Cerebellar nuclear complex (tissue), 1 donor: ENCODE measurements around the gene AVL9.
"Not testable (repeated sequence)": the region's sequence is repeated elsewhere in the genome, so short reads cannot be mapped to it uniquely, and the experiment has no call there.

Experiments
- DNase-seq, 2 experiments: peaks; one replicate each; lab custom pipeline; 2025; lab: John Stamatoyannopoulos, UW

AVL9 gene

GRCh38 chr7:32588657-32589056 is 93.4 kb downstream of the AVL9 start:
- DNase-seq: no peak

- no peak for DNase-seq
These were observed 96.6 kb downstream of the AVL9 start for GRCh38 chr7:32591938-32592337.

- no peak for DNase-seq
These were observed 97.4 kb downstream of the AVL9 start for GRCh38 chr7:32592701-32593100.

GRCh38 chr7:32594965-32595490 is 99.7 kb downstream of the AVL9 start:
- DNase-seq: no peak

- DNase-seq: not testable (repeated sequence)
These were observed 105.9 kb downstream of the AVL9 start for GRCh38 chr7:32601196-32601595.

- DNase-seq: no peak
These were observed 107.2 kb downstream of the AVL9 start for GRCh38 chr7:32602470-32602869.

GRCh38 chr7:32603492-32603891 is 108.2 kb downstream of the AVL9 start:
- not testable (repeated sequence) for DNase-seq

GRCh38 chr7:32604047-32604446 is 108.8 kb downstream of the AVL9 start:
- DNase-seq: not testable (repeated sequence)

- no peak for DNase-seq
These were observed 109.7 kb downstream of the AVL9 start for GRCh38 chr7:32605032-32605431.

- DNase-seq: no peak
These were observed 114.2 kb downstream of the AVL9 start for GRCh38 chr7:32609463-32609862.

GRCh38 chr7:32611201-32612099 is 116.2 kb downstream of the AVL9 start:
- no peak for DNase-seq

GRCh38 chr7:32616625-32617024 is 121.3 kb downstream of the AVL9 start:
- DNase-seq: no peak

GRCh38 chr7:32618470-32618869 is 123.2 kb downstream of the AVL9 start:
- no peak for DNase-seq

GRCh38 chr7:32618987-32619386 is 123.7 kb downstream of the AVL9 start:
- DNase-seq: no peak

GRCh38 chr7:32619416-32619815 is 124.1 kb downstream of the AVL9 start:
- not testable (repeated sequence) for DNase-seq

- DNase-seq: no peak
These were observed 135.7 kb downstream of the AVL9 start for GRCh38 chr7:32631021-32631420.

GRCh38 chr7:32631590-32632497 is 136.6 kb downstream of the AVL9 start:
- DNase-seq: not testable (repeated sequence)

- not testable (repeated sequence) for DNase-seq
These were observed 138.2 kb downstream of the AVL9 start for GRCh38 chr7:32633446-32633845.

GRCh38 chr7:32634798-32635393 is 139.6 kb downstream of the AVL9 start:
- DNase-seq: not testable (repeated sequence)

- not testable (repeated sequence) for DNase-seq
These were observed 141.6 kb downstream of the AVL9 start for GRCh38 chr7:32636725-32637462.

GRCh38 chr7:32637611-32638010 is 142.3 kb downstream of the AVL9 start:
- DNase-seq: not testable (repeated sequence)
